ENCODE measurements around the gene CTTNBP2. TPM values are rescaled to one million over a fixed set of nuclear protein-coding genes. Genes with fewer than 3 reads are reported as not detected.

CTTNBP2 gene
- total and polyA plus RNA-seq, 2 of the 13 experiments (the other 11 are each of a cell fraction or from before 2014, with no cell fraction given) = not detected

- Histone ChIP-seq H2AFZ (ENCODE audit: low read length) (no peak overlapping the region), H3K27ac (ENCODE audit: extremely low read length, insufficient read depth, low read length) (no peak overlapping the region), H3K36me3 (replicated peaks in 1 of 2; ENCODE audit: control insufficient read depth in 1 of 2, insufficient read depth in 2 of 2, low read length in 2 of 2) (no peaks in the 10 kb centered on the region), H4K20me1 (ENCODE audit: insufficient read depth, low read length) (no peaks in the 10 kb centered on the region), H3K4me3 (replicated peaks in 1 of 3; ENCODE audit: insufficient read depth in 1 of 3, low read depth in 2 of 3, low read length in 3 of 3) (no peak overlapping the region), H3K27me3 (ENCODE audit: control insufficient read depth in 1 of 2, insufficient read depth in 2 of 2, low read length in 2 of 2) (no peaks in the 10 kb centered on the region; a peak in 1 of 5 replicates), H3K79me2 (ENCODE audit: insufficient read depth, low read length) (no peaks in the 10 kb centered on the region), H3K9me3 (ENCODE audit: low read length) (no peaks in the 10 kb centered on the region), H3K9ac (ENCODE audit: insufficient read depth, low read depth, low read length) (no peak overlapping the region), H3K4me1 (ENCODE audit: insufficient read depth, low read length) (no peaks in the 10 kb centered on the region), H3K4me2 (ENCODE audit: low read depth, low read length) (no peak overlapping the region)
- FAIRE-seq = no peak
- POLR2A ChIA-PET = no interaction called here
- no TSS peak for BruUV-seq (replicated peaks)
- intact Hi-C loops (cut with micrococcal nuclease; ENCODE audit: unreplicated experiment) (no loop called here), in situ Hi-C loops (cut with HindIII; ENCODE audit: extremely low pct_ligation_motif_present, low pct_unique_long_range_greater_than_20kb) (no loop called here)
- TF ChIP-seq ZNF557 (CRISPR knock-in tag; IDR thresholded peaks at IDR 0.05) (no peak), SUZ12 (IDR thresholded peaks at IDR 0.05; ENCODE audit: low read depth, low read length) (no peak), ZFYVE20 (CRISPR knock-in tag; IDR thresholded peaks at IDR 0.05; ENCODE audit: borderline replicate concordance, low read depth) (no peak), ZNF678 (CRISPR knock-in tag; IDR thresholded peaks at IDR 0.05) (no peak), MED8 (CRISPR knock-in tag; IDR thresholded peaks at IDR 0.05; ENCODE audit: insufficient replicate concordance) (no peak), NFIC (IDR thresholded peaks at IDR 0.05; ENCODE audit: low read length) (no peak), MED1 (CRISPR knock-in tag; IDR thresholded peaks at IDR 0.05) (no peak), ZNF574 (CRISPR knock-in tag; IDR thresholded peaks at IDR 0.05) (no peak), ZSCAN25 (CRISPR knock-in tag; IDR thresholded peaks at IDR 0.05) (no peak), KLF13 (CRISPR knock-in tag; IDR thresholded peaks at IDR 0.05) (no peak), THYN1 (CRISPR knock-in tag; IDR thresholded peaks at IDR 0.05; ENCODE audit: borderline replicate concordance, low read depth) (no peak), TAF15 (IDR thresholded peaks at IDR 0.05; ENCODE audit: low read depth, low read length, poor library complexity, severe bottlenecking) (no peak), EZH2 (conservative IDR thresholded peaks at IDR 0.05; ENCODE audit: low read depth, low read length) (no peak), ATF1 (CRISPR knock-in tag; IDR thresholded peaks at IDR 0.05) (no peak), ZFP36L1 (CRISPR knock-in tag; IDR thresholded peaks at IDR 0.05) (no peak), CEBPZ (IDR thresholded peaks at IDR 0.05; ENCODE audit: low read length) (no peak), TFDP2 (CRISPR knock-in tag; IDR thresholded peaks at IDR 0.05) (no peak)
- 32% methylated on average over 2 of the region's 2 CpGs for WGBS (ENCODE audit: low lambda C conversion rate)
- ATAC-seq = no peak
- DNase-seq (ENCODE audit: low spot score) = no peak
- CTCF ChIA-PET (ENCODE audit: low intra/inter-chr PET ratio, low total read pairs) = no interaction called here
Observed at GRCh38 chr7:117772421-117772820, 100.8 kb downstream of the CTTNBP2 start.

Data from HepG2 (cell line).